Body of pancreas (tissue), 4 donors: Measurements from ENCODE around the gene ZNF846. TPM values are rescaled to one million over a fixed set of nuclear protein-coding genes. Genes with fewer than 3 reads are reported as not detected.
"Not testable (repeated sequence)": the region's sequence is repeated elsewhere in the genome, so short reads cannot be mapped to it uniquely, and the experiment has no call there.

Experiments
- ATAC-seq: fragments of 150-250 bp; one replicate; pipeline ENCODE4 v1.9.1; 2016
- DNase-seq, 4 donors: peaks; one replicate each; pipeline ENCODE4 v3.0.0-alpha.2; 2019
- H3K27ac ChIP-seq, 4 donors: fragments of 200-600 bp; sonication (generic); 1 replicate in 3 of 4; 2 replicates in 1 of 4; pipeline versions ENCODE4 v1.5.1 to v1.6.1; 2016 to 2019; ENCODE audit warnings: mild to moderate bottlenecking in 1 of 4, mixed read lengths in 1 of 4, moderate library complexity in 1 of 4
- H3K27me3 ChIP-seq, 2 donors: fragments of 200-600 bp; sonication (generic); one replicate each; pipeline ENCODE4 v1.6.0; 2016; ENCODE audit warnings: mild to moderate bottlenecking in 1 of 2
- H3K36me3 ChIP-seq, 2 donors: fragments of 200-600 bp; sonication (generic); replicated peaks in 1 of 2; 2 replicates each; pipeline ENCODE4 v1.5.1; 2016; ENCODE audit warnings: low read depth in 2 of 2; ENCODE audit not compliant: insufficient read depth in 1 of 2
- H3K4me1 ChIP-seq: fragments of 200-600 bp; sonication (generic); one replicate; pipeline ENCODE4 v1.6.0; 2016
- H3K4me3 ChIP-seq, 2 donors: fragments of 200-600 bp; sonication (generic); 1 replicate in 1 of 2; 2 replicates in 1 of 2; pipeline ENCODE4 v1.5.1; 2016 to 2019
- H3K9me3 ChIP-seq, 3 donors: fragments of 200-600 bp; sonication (generic); 1 replicate in 2 of 3; 2 replicates in 1 of 3; pipeline ENCODE4 v1.5.1; 2016
- POLR2A ChIP-seq, 3 donors: fragments of 450-650 bp; IDR thresholded peaks; one replicate each; pipeline ENCODE4 v1.6.1; 2016; ENCODE audit warnings: antibody characterized with exemption in 3 of 3, mild to moderate bottlenecking in 2 of 3
- WGBS, 2 donors: methylation state at CpG; one replicate each; pipeline ENCODE4 v1.1.5; 2017; 5-methylcytosine and 5-hydroxymethylcytosine counted together
- intact Hi-C: fragments of 100-400 bp; cut with DNase I; formaldehyde crosslinking; loops from one replicate; pipeline ENCODE4 v1.15.1; 2023
- total RNA-seq, 2 donors: library from RNA; depleted of rRNA; stranded (reverse); fragments of >200 nt; gene quantifications; one replicate each; pipeline ENCODE4 v1.1.0, GENCODE V29; 2016
- TF ChIP-seq, protein P1 (sequence below), 7 experiments: fragments of 450-650 bp in 4 of 7; fragments of 200-600 bp in 3 of 7; sonication (generic) in 3 of 7; IDR thresholded peaks; one replicate each; pipeline ENCODE4 v1.5.1; 2016 to 2019; ENCODE audit warnings: antibody characterized with exemption in 7 of 7

ZNF846 gene
- total RNA-seq, 2 donors from 2014 or later: 4.0 to 4.7 TPM

GRCh38 chr19:9793071-9793591 lies 24.6 kb upstream of the ZNF846 start:
- H3K4me1 ChIP-seq: peaks cover 11% of the 10 kb centered on the region
- intact Hi-C loops: loop anchor here (10.0 kb wide), 1 partner anchor 168 kb away; the partner anchor contains the start of gene ZNF561
- DNase-seq (peak; percentile 42 to 56 (median 51)), ATAC-seq (peak; percentile 2)
- H3K27me3 ChIP-seq: no peaks in the 10 kb centered on the region
- peak overlapping the region; percentile 40 to 91 (median 89) for H3K27ac ChIP-seq
- no peaks in the 10 kb centered on the region for H3K9me3 ChIP-seq
- 14 to 36% methylated on average over 12 to 36 of the region's 36 CpGs for WGBS, 2 donors
- peak in 1 of 3 donors; percentile 4 for TF ChIP-seq POLR2A (IDR thresholded peaks at IDR 0.05)
- TF ChIP-seq, protein P1, sequence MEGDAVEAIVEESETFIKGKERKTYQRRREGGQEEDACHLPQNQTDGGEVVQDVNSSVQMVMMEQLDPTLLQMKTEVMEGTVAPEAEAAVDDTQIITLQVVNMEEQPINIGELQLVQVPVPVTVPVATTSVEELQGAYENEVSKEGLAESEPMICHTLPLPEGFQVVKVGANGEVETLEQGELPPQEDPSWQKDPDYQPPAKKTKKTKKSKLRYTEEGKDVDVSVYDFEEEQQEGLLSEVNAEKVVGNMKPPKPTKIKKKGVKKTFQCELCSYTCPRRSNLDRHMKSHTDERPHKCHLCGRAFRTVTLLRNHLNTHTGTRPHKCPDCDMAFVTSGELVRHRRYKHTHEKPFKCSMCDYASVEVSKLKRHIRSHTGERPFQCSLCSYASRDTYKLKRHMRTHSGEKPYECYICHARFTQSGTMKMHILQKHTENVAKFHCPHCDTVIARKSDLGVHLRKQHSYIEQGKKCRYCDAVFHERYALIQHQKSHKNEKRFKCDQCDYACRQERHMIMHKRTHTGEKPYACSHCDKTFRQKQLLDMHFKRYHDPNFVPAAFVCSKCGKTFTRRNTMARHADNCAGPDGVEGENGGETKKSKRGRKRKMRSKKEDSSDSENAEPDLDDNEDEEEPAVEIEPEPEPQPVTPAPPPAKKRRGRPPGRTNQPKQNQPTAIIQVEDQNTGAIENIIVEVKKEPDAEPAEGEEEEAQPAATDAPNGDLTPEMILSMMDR (IDR thresholded peaks at IDR 0.05): peak in 1 of 7 experiments; percentile 1
- H3K4me3 ChIP-seq: peak overlapping the region; percentile 23 to 31
- no peaks in the 10 kb centered on the region for H3K36me3 ChIP-seq

GRCh38 chr19:9792206-9793070 lies 23.9 kb upstream of the ZNF846 start:
- no peaks in the 10 kb centered on the region for H3K27me3 ChIP-seq
- no peaks in the 10 kb centered on the region for H3K36me3 ChIP-seq
- DNase-seq (peak; percentile 88 to 95 (median 92)), ATAC-seq (peak; percentile 73)
- no peaks in the 10 kb centered on the region for H3K9me3 ChIP-seq
- peak overlapping the region; percentile 80 to 91 (median 89) for H3K27ac ChIP-seq
- 1 to 2% methylated on average over 27 to 40 of the region's 70 CpGs for WGBS, 2 donors
- peak overlapping the region; percentile 23 to 31 for H3K4me3 ChIP-seq
- intact Hi-C loops: loop anchor here (10.0 kb wide), 1 partner anchor 168 kb away; the partner anchor contains the start of gene ZNF561
- peaks cover 11% of the 10 kb centered on the region for H3K4me1 ChIP-seq
- TF ChIP-seq, protein P1 (IDR thresholded peaks at IDR 0.05): peak in 2 of 7 experiments; percentile 18 to 19
- peak in 1 of 3 donors; percentile 19 for TF ChIP-seq POLR2A (IDR thresholded peaks at IDR 0.05)

- ATAC-seq (peak; percentile 72), DNase-seq (peak; percentile 88 to 96 (median 92))
- TF ChIP-seq, protein P1 (IDR thresholded peaks at IDR 0.05): no peak
- peak in 1 of 3 donors; percentile 39 for TF ChIP-seq POLR2A (IDR thresholded peaks at IDR 0.05)
- Histone ChIP-seq H3K27me3 (no peaks in the 10 kb centered on the region), H3K36me3 (no peaks in the 10 kb centered on the region), H3K9me3 (no peaks in the 10 kb centered on the region), H3K4me1 (peaks cover 11% of the 10 kb centered on the region), H3K4me3 (peak overlapping the region; percentile 21 to 25), H3K27ac (peak overlapping the region; percentile 80 to 91 (median 89))
- intact Hi-C loops: loop anchor here (10.0 kb wide), 1 partner anchor 167 kb away; the partner anchor contains the start of gene ZNF561
- WGBS, 2 donors: 1 to 4% methylated on average over 30 to 32 of the region's 50 CpGs
Observed at GRCh38 chr19:9791552-9792205, 23.1 kb upstream of the ZNF846 start.

GRCh38 chr19:9791073-9791367 lies 22.5 kb upstream of the ZNF846 start:
- H3K36me3 ChIP-seq, H3K27me3 ChIP-seq, H3K4me3 ChIP-seq, H3K9me3 ChIP-seq, ATAC-seq, DNase-seq: not testable (repeated sequence)
- Histone ChIP-seq H3K27ac (peak overlapping the region in 3 of 4 donors; percentile 55 to 91 (median 77)), H3K4me1 (peaks cover 14% of the 10 kb centered on the region)
- intact Hi-C loops: loop anchor here (10.0 kb wide), 1 partner anchor 166 kb away; the partner anchor contains the start of gene ZNF561
- WGBS, 2 donors: 70 to 78% methylated on average over 6 of the region's 6 CpGs

GRCh38 chr19:9789579-9789978 lies 21.0 kb upstream of the ZNF846 start:
- H3K27ac ChIP-seq: not testable (repeated sequence)
- H3K4me1 ChIP-seq: peaks cover 16% of the 10 kb centered on the region

More at GRCh38 chr19:9789579-9789978, 21.0 kb upstream of the ZNF846 start:
- not testable (repeated sequence) for H3K9me3 ChIP-seq, ATAC-seq, H3K36me3 ChIP-seq, H3K27me3 ChIP-seq, H3K4me3 ChIP-seq, DNase-seq
- WGBS, 2 donors: 37 to 44% methylated on average over 5 of the region's 5 CpGs
- intact Hi-C loops: loop anchor here (10.0 kb wide), 1 partner anchor 585 kb away; no protein-coding TSS in a partner anchor
